Activated CD8-positive, alpha-beta memory T cell treated with anti-CD3 and anti-CD28 coated beads, Interleukin-2, amount 10 ng/mL, durations not matched to agents 7 days and 5 days (primary cell): ENCODE results near the gene RCN2. TPM values are rescaled to one million over a fixed set of nuclear protein-coding genes. Genes with fewer than 3 reads are reported as not detected.
A peak's percentile ranks its signal among the peaks of the same experiment; 100 is the strongest.
"Not testable (repeated sequence)": the region's sequence is repeated elsewhere in the genome, so short reads cannot be mapped to it uniquely, and the experiment has no call there.

ENCODE experiments used
- ATAC-seq: fragments of 150-1000 bp; cut with Tn5 transposase; one replicate; pipeline ENCODE4 v1.10.0; 2021; ENCODE audit warnings: moderate library complexity
- CTCF ChIA-PET: fragments of 350-600 bp; sonication (Branson Sonifier 250); formaldehyde crosslinking; loops from one replicate; lab custom pipeline; 2021; ENCODE audit warnings: antibody characterized with exemption; lab: Charles Lee
- DNase-seq: peaks from one replicate; pipeline ENCODE4 v3.0.0-alpha.2; 2020
- H3K27ac Mint-ChIP-seq: one replicate; pipeline ENCODE4 v1.8.0; 2021; ENCODE audit warnings: mild to moderate bottlenecking, mixed read lengths
- H3K27me3 Mint-ChIP-seq: one replicate; pipeline ENCODE4 v1.8.0; 2021; ENCODE audit warnings: mixed read lengths
- H3K36me3 Mint-ChIP-seq: one replicate; pipeline ENCODE4 v1.8.0; 2021; ENCODE audit warnings: mild to moderate bottlenecking, mixed read lengths
- H3K4me1 Mint-ChIP-seq: one replicate; pipeline ENCODE4 v1.8.0; 2021; ENCODE audit warnings: mixed read lengths
- H3K4me3 Mint-ChIP-seq: one replicate; pipeline ENCODE4 v1.8.0; 2021; ENCODE audit warnings: mild to moderate bottlenecking, moderate library complexity, mixed read lengths
- H3K9me3 Mint-ChIP-seq: one replicate; pipeline ENCODE4 v1.8.0; 2022; ENCODE audit warnings: low read depth, mixed read lengths
- total RNA-seq, 2 experiments: library from RNA; stranded (reverse); gene quantifications; one replicate each; pipeline ENCODE4 v1.2.3, GENCODE V29; 2021

The RCN2 gene
- total RNA-seq = 10 to 100 TPM; 22.5 to 28.6 TPM

DNA sequence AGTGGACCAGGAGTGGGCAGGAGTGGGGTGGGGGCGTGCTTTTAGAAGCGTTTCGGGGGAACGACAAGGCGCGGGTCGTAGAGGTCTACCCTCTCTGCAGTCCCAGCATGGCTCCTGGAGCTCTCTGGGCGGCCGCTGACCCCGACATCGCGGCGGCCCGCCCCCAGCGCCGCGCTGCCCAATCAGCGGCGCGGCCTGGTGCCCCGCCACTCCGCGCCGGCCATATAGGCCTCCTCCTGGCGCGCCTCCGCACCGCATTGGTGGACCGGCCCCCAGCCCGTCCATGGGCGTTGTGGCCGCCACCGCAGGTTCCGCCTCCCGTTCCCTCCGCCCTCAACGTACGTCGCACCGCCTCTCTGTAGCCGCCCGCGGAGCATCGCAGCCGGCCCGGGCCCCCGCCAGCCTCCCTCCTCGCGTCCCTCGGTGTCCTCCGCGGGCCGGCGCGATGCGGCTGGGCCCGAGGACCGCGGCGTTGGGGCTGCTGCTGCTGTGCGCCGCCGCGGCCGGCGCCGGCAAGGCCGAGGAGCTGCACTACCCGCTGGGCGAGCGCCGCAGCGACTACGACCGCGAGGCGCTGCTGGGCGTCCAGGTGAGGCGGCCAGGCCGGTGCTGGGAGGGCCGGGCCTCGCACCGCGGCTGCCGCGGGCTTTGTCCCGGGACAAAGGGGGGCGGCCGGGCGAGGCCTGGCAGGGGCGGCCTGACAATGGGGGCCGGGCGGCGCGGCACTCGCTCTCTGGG is at the start of gene RCN2:
RCN2 (plus strand) TSS at position 353 of the 738 bp plus-strand sequence; CDS start at position 446, 93 bp downstream.
- peak within 1 kb of the TSS; percentile 87 for H3K27ac Mint-ChIP-seq
- peaks cover 40% of the 10 kb centered on the region for H3K4me1 Mint-ChIP-seq
- peaks cover 3% of the 10 kb centered on the region for H3K27me3 Mint-ChIP-seq
- DNase-seq = peak; percentile 95
- H3K9me3 Mint-ChIP-seq = no peaks in the 10 kb centered on the region
- CTCF ChIA-PET = interaction anchor here (1.1 to 2.1 kb wide), 4 partner anchors 9 to 611 kb away, joined by 4 to 10 read pairs (median 6); partner anchors contain the start of gene SCAPER
- peaks cover 17% of the 10 kb centered on the region for H3K36me3 Mint-ChIP-seq
- peak; percentile 99 for ATAC-seq
- H3K4me3 Mint-ChIP-seq = peak within 1 kb of the TSS; percentile 82

DNA sequence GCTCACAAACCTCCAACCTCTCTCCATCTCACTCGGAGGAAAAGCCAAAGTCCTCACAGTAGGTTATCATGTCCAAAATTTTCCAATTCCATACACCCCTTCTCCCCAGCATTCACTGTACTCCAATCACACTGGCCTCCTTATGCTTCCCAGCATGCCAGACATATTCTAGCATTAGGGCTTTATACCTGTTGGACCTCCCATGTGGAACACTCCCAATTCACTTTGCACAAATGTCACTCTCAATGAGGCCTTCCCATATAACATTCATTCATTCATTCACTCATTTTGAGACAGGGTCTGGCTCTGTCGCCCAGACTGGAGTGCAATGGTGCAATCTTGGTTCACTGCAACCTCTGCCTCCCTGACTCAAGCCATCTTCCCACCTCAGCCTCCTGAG is 46.3 kb upstream of the RCN2 start:
- Mint-ChIP-seq H3K9me3 (peaks cover 2% of the 10 kb centered on the region), H3K4me3 (no peak overlapping the region), H3K27ac (no peak overlapping the region), H3K27me3 (no peaks in the 10 kb centered on the region), H3K36me3 (peaks cover 31% of the 10 kb centered on the region), H3K4me1 (no peaks in the 10 kb centered on the region)
- ATAC-seq (no peak), DNase-seq (no peak)
- CTCF ChIA-PET = no interaction called here

- peaks cover 39% of the 10 kb centered on the region for H3K36me3 Mint-ChIP-seq
- H3K9me3 Mint-ChIP-seq, CTCF ChIA-PET, H3K27ac Mint-ChIP-seq, H3K27me3 Mint-ChIP-seq, H3K4me1 Mint-ChIP-seq, ATAC-seq, DNase-seq, H3K4me3 Mint-ChIP-seq: not testable (repeated sequence)
Measured at GRCh38 chr15:76887280-76888141, 44.0 kb upstream of the RCN2 start.

DNA sequence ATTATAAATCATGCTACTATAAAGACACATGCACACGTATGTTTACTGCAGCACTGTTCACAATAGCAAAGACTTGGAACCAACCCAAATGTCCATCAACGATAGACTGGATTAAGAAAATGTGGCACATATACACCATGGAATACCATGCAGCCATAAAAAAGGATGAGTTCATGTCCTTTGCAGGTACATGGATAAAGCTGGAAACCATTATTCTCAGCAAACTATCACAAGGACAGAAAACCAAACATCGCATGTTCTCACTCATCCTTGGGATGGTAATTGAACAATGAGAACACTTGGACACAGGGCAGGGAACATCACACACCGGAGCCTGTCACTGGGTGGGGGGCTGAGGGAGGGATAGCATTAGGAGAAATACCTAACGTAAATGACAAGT is 38.7 kb upstream of the RCN2 start:
- peaks cover 11% of the 10 kb centered on the region for H3K9me3 Mint-ChIP-seq
- H3K27ac Mint-ChIP-seq, DNase-seq, H3K4me1 Mint-ChIP-seq, CTCF ChIA-PET, H3K27me3 Mint-ChIP-seq, H3K4me3 Mint-ChIP-seq, ATAC-seq: not testable (repeated sequence)
- peaks cover 58% of the 10 kb centered on the region for H3K36me3 Mint-ChIP-seq

DNA sequence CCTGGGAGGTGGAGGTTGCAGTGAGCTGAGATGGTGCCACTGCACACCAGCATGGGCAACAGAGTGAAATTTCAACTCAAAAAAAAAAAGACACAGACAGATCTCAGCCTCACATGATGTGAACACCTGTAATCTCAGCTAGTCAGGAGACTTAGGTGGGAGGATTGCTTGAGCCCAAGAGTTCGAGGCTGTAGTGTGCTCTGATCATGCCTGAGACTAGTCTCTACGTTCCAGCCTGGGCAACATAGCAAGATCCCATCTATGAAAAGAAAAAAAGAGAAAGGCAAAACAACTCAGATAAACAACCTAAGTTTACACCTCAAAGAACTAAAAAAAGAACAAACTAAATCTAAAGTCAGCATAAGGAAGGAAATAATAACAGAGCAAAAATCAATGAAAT is 37.4 kb upstream of the RCN2 start:
- Mint-ChIP-seq H3K27me3 (no peaks in the 10 kb centered on the region), H3K9me3 (peaks cover 11% of the 10 kb centered on the region), H3K4me3 (no peak overlapping the region), H3K27ac (no peak overlapping the region), H3K4me1 (peaks cover 4% of the 10 kb centered on the region), H3K36me3 (peaks cover 62% of the 10 kb centered on the region)
- CTCF ChIA-PET = no interaction called here
- DNase-seq (no peak), ATAC-seq (no peak)

- H3K4me1 Mint-ChIP-seq = peaks cover 8% of the 10 kb centered on the region
- H3K27me3 Mint-ChIP-seq = no peaks in the 10 kb centered on the region
- peaks cover 5% of the 10 kb centered on the region for H3K9me3 Mint-ChIP-seq
- no peak for ATAC-seq
- H3K27ac Mint-ChIP-seq = no peak overlapping the region
- H3K4me3 Mint-ChIP-seq = no peak overlapping the region
- no peak for DNase-seq
- CTCF ChIA-PET = no interaction called here
- H3K36me3 Mint-ChIP-seq = peaks cover 40% of the 10 kb centered on the region
Measured at GRCh38 chr15:76898102-76898501, 33.4 kb upstream of the RCN2 start.

GRCh38 chr15:76899176-76899930 is 32.2 kb upstream of the RCN2 start:
- CTCF ChIA-PET, H3K9me3 Mint-ChIP-seq, H3K27me3 Mint-ChIP-seq, DNase-seq, H3K4me3 Mint-ChIP-seq, ATAC-seq, H3K27ac Mint-ChIP-seq: not testable (repeated sequence)
- Mint-ChIP-seq H3K4me1 (peaks cover 19% of the 10 kb centered on the region), H3K36me3 (peaks cover 30% of the 10 kb centered on the region)

GRCh38 chr15:76899931-76900310 is 31.6 kb upstream of the RCN2 start:
- H3K27me3 Mint-ChIP-seq, H3K4me3 Mint-ChIP-seq, DNase-seq, CTCF ChIA-PET, ATAC-seq, H3K9me3 Mint-ChIP-seq, H3K27ac Mint-ChIP-seq: not testable (repeated sequence)
- H3K4me1 Mint-ChIP-seq = peaks cover 20% of the 10 kb centered on the region
- peaks cover 26% of the 10 kb centered on the region for H3K36me3 Mint-ChIP-seq

DNA sequence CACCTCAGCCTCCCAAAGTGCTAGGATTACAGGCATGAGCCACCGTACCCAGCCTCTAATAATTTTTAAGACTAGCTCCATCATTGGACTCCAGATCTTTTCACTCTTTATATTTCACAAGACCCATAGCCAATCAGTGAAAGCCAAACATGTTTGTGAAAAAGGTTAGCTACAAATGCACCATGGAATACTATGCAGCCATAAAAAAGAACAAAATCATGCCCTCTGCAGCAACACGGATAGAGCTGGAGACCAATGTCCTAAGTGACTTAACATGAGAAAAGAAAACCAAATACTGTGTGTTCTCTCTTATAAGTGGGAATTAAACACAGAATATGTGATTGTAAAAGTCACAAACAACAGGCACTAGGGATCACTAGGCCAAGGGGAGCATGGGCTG is 29.6 kb upstream of the RCN2 start:
- H3K9me3 Mint-ChIP-seq = no peaks in the 10 kb centered on the region
- DNase-seq = no peak
- CTCF ChIA-PET = interaction anchor here (1.6 to 1.7 kb wide), 2 partner anchors 50 to 592 kb away, joined by 3 to 4 read pairs; no protein-coding TSS in a partner anchor
- H3K4me1 Mint-ChIP-seq = peaks cover 31% of the 10 kb centered on the region
- no peak overlapping the region for H3K27ac Mint-ChIP-seq
- H3K4me3 Mint-ChIP-seq = no peak overlapping the region
- peaks cover 16% of the 10 kb centered on the region for H3K36me3 Mint-ChIP-seq
- H3K27me3 Mint-ChIP-seq = peaks cover 4% of the 10 kb centered on the region
- no peak for ATAC-seq

- CTCF ChIA-PET = interaction anchor here (1.1 to 1.8 kb wide), 4 partner anchors 17 to 590 kb away, joined by 3 to 5 read pairs (median 4); no protein-coding TSS in a partner anchor
- H3K27ac Mint-ChIP-seq = peak overlapping the region; percentile 33
Measured at GRCh38 chr15:76903251-76903681, 28.3 kb upstream of the RCN2 start.

DNA sequence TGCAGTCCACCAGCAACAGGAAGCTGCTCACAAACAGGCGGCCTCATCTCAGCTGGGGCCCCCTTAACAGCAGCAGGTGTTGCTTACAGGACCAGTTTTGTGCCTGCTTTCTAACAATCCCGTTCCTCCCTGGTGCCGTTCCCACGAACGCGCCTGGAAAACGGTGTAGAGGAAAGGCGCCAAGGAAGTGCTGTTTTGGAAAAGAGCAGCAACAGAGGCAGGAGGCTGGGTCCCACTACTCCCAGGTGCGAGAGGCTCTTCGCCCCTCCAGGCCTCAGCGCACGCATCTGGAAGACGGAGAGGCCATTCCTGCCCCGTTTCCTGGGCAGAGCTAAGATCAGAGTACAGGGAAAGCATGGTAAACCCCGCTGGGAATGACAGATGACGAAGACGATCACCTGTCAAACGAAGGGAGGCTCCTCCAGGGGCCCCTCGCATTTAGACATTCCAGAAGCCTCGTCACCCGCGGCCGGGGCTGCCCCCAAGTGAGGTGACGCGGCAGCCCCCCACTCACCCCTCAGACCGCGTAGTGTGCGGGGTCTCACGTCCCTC is 27.0 kb upstream of the RCN2 start:
- CTCF ChIA-PET = interaction anchor here (0.7 to 1.8 kb wide), 6 partner anchors 28 to 275 kb away, joined by 3 to 7 read pairs (median 4); partner anchors contain the start of gene RCN2
- Mint-ChIP-seq H3K27ac (peak overlapping the region; percentile 85), H3K4me1 (peaks cover 31% of the 10 kb centered on the region), H3K4me3 (peak overlapping the region; percentile 83), H3K27me3 (peaks cover 4% of the 10 kb centered on the region), H3K9me3 (no peaks in the 10 kb centered on the region), H3K36me3 (peaks cover 4% of the 10 kb centered on the region)
- DNase-seq = peak; percentile 50
- peak; percentile 4 for ATAC-seq

More at GRCh38 chr15:76903251-76903681, 28.3 kb upstream of the RCN2 start:
- DNase-seq (no peak), ATAC-seq (no peak)
- peaks cover 10% of the 10 kb centered on the region for H3K36me3 Mint-ChIP-seq
- H3K9me3 Mint-ChIP-seq = no peaks in the 10 kb centered on the region
- H3K27me3 Mint-ChIP-seq = peaks cover 4% of the 10 kb centered on the region
- H3K4me1 Mint-ChIP-seq = peaks cover 31% of the 10 kb centered on the region
- H3K4me3 Mint-ChIP-seq = peak overlapping the region; percentile 41

- Mint-ChIP-seq H3K9me3 (no peaks in the 10 kb centered on the region), H3K4me1 (peaks cover 31% of the 10 kb centered on the region), H3K27ac (peak within 1 kb of the TSS; percentile 85), H3K36me3 (peaks cover 4% of the 10 kb centered on the region), H3K4me3 (peak within 1 kb of the TSS; percentile 83), H3K27me3 (peaks cover 4% of the 10 kb centered on the region)
- DNase-seq = peak; percentile 94
- peak; percentile 93 for ATAC-seq
- CTCF ChIA-PET = interaction anchor here (0.8 to 1.7 kb wide), 3 partner anchors 24 to 274 kb away, joined by 3 to 7 read pairs (median 4); partner anchors contain the start of gene RCN2
Measured at GRCh38 chr15:76905013-76905839, 26.3 kb upstream of the RCN2 start, which contains the start of gene SCAPER. TSS of gene SCAPER (minus strand) at chr15:76905340. CDS start at chr15:76883817, 21,523 bp downstream.
